Esophagus (tissue), 2 donors: ENCODE data around the gene SCRG1. TPM values are rescaled to one million over a fixed set of nuclear protein-coding genes. Genes with fewer than 3 reads are reported as not detected.

Source experiments
- H3K27ac ChIP-seq, 2 donors: one replicate each; pipeline ENCODE4 v1.5.1; 2013; ENCODE audit warnings: low read depth in 2 of 2, mild to moderate bottlenecking in 2 of 2, inconsistent platforms in 1 of 2, low read length in 1 of 2, moderate library complexity in 1 of 2
- H3K27me3 ChIP-seq, 2 donors: one replicate each; pipeline ENCODE4 v1.6.1; 2013; ENCODE audit warnings: low read length in 2 of 2, control low read depth in 1 of 2, mild to moderate bottlenecking in 1 of 2; ENCODE audit not compliant: insufficient read depth in 2 of 2, control insufficient read depth in 1 of 2
- H3K36me3 ChIP-seq, 2 donors: one replicate each; pipeline ENCODE4 v1.6.1; 2013; ENCODE audit warnings: low read length in 1 of 2; ENCODE audit not compliant: control insufficient read depth in 2 of 2, insufficient read depth in 2 of 2
- H3K4me1 ChIP-seq, 2 donors: one replicate each; pipeline ENCODE4 v1.6.1; 2013; ENCODE audit warnings: low read length in 1 of 2; ENCODE audit not compliant: control insufficient read depth in 2 of 2, insufficient read depth in 2 of 2
- H3K4me3 ChIP-seq, 2 donors: one replicate each; pipeline ENCODE4 v1.5.1; 2013; ENCODE audit warnings: low read length in 2 of 2, mild to moderate bottlenecking in 2 of 2, low read depth in 1 of 2, moderate library complexity in 1 of 2
- H3K9me3 ChIP-seq, 2 donors: one replicate each; pipeline ENCODE4 v1.6.1; 2013; ENCODE audit warnings: mild to moderate bottlenecking in 2 of 2, low read depth in 1 of 2, low read length in 1 of 2, moderate library complexity in 1 of 2; ENCODE audit not compliant: control insufficient read depth in 2 of 2, insufficient read depth in 1 of 2
- WGBS, 2 donors: extraction: QIAGEN DNeasy Blood & Tissue Kit; methylation state at CpG; one replicate each; pipeline ENCODE4 v1.1.7; 2013; 5-methylcytosine and 5-hydroxymethylcytosine counted together
- polyA plus RNA-seq, 2 donors: library from polyadenylated mRNA; stranded (reverse); fragments of 200-250 nt; gene quantifications; one replicate each; pipeline ENCODE4 v1.2.3, GENCODE V29; 2013
- donor health status: healthy with polysubstance abuse.
- donor health status: Bipolar disorder and iron deficiency.

SCRG1 gene
- polyA plus RNA-seq, 2 donors = 0.04 to 0.24 TPM

- Histone ChIP-seq H3K27ac (no peak overlapping the region), H3K4me3 (no peak overlapping the region), H3K27me3 (no peaks in the 10 kb centered on the region), H3K9me3 (no peaks in the 10 kb centered on the region), H3K36me3 (no peaks in the 10 kb centered on the region), H3K4me1 (no peaks in the 10 kb centered on the region)
- 88 to 92% methylated on average over 5 of the region's 5 CpGs for WGBS, 2 donors
These were observed 33.5 kb upstream of the SCRG1 start for GRCh38 chr4:173432430-173432829.

DNA sequence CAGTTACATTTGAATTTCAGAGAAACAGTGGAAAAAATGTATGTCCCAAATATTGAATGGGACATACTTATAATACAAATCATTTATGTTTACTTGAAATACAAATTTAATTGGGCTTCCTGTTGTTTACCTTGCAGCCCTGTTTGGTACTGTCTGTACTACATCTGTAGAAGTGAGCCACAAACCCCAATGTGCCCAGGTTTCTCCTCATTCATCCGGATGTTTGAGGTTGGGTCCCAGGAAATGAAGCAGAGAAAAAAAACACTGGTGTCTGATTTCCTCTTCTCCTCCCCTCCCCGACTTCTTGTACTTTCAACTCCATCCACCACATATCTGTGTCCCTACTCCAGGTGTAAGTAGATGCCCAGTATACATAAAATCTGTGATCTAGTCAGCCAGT lies 27.1 kb upstream of the SCRG1 start:
- no peaks in the 10 kb centered on the region for H3K9me3 ChIP-seq

GRCh38 chr4:173424899-173425805 lies 26.2 kb upstream of the SCRG1 start:
- Histone ChIP-seq H3K36me3 (no peaks in the 10 kb centered on the region), H3K4me1 (no peaks in the 10 kb centered on the region), H3K27me3 (no peaks in the 10 kb centered on the region), H3K27ac (no peak overlapping the region), H3K9me3 (no peaks in the 10 kb centered on the region), H3K4me3 (no peak overlapping the region)
- 50 to 62% methylated on average over 2 of the region's 2 CpGs for WGBS, 2 donors

More for the DNA sequence above, 27.1 kb upstream of the SCRG1 start:
- Histone ChIP-seq H3K27ac (no peak overlapping the region), H3K36me3 (no peaks in the 10 kb centered on the region), H3K27me3 (no peaks in the 10 kb centered on the region), H3K4me1 (no peaks in the 10 kb centered on the region), H3K4me3 (no peak overlapping the region)
- 75 to 89% methylated on average over 2 of the region's 2 CpGs for WGBS, 2 donors

DNA sequence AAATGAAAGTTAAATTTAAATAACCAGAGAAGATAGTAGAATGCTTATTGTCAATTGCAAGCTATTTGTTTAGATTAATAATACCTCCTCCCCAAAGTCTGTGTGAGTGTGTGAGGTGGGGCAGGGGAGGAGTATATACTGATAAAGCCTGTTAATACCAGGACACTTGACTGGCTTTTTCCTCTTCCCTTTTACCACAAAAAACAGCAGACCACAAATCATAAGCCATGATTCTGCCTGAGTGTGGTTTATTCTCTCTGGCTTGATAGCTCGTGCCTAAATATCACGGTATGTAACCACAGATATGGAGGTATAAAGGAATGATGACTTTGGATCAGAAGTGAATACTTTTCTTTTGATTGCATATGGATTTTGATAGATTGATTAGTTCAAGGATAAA lies 21.9 kb upstream of the SCRG1 start:
- Histone ChIP-seq H3K4me3 (no peak overlapping the region), H3K27me3 (no peaks in the 10 kb centered on the region), H3K27ac (no peak overlapping the region), H3K4me1 (no peaks in the 10 kb centered on the region), H3K9me3 (no peaks in the 10 kb centered on the region), H3K36me3 (no peaks in the 10 kb centered on the region)
- WGBS, 2 donors = 91 to 92% methylated on average over 2 of the region's 2 CpGs

GRCh38 chr4:173420324-173420752 lies 21.4 kb upstream of the SCRG1 start:
- 11 to 31% methylated on average over 4 of the region's 4 CpGs for WGBS, 2 donors
- H3K27me3 ChIP-seq = no peaks in the 10 kb centered on the region
- no peaks in the 10 kb centered on the region for H3K36me3 ChIP-seq
- H3K9me3 ChIP-seq = no peaks in the 10 kb centered on the region
- no peak overlapping the region for H3K4me3 ChIP-seq
- no peaks in the 10 kb centered on the region for H3K4me1 ChIP-seq
- no peak overlapping the region for H3K27ac ChIP-seq

DNA sequence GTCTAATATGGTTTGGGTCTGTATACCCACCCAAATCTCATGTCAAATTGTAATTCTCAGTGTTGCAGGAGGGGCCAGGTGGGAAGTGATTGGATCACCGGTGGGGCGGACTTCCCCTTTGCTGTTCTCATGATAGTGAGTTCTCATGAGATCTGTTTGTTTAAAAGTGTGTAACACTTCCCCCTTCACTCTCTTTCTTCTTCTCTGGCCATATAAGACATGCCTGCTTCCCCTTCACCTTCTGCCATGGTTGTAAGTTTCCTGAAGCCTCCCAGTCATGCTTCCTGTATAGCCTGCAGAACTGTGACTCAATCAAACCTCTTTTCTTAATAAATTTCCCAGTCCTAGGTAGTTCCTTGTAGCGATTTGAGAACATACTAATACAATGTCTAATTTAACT lies 19.7 kb upstream of the SCRG1 start:
- H3K27me3 ChIP-seq = no peaks in the 10 kb centered on the region
- no peaks in the 10 kb centered on the region for H3K36me3 ChIP-seq
- no peak overlapping the region for H3K4me3 ChIP-seq
- WGBS, 2 donors = 80% methylated on average over 3 of the region's 3 CpGs
- H3K9me3 ChIP-seq = no peaks in the 10 kb centered on the region
- no peaks in the 10 kb centered on the region for H3K4me1 ChIP-seq
- H3K27ac ChIP-seq = no peak overlapping the region

GRCh38 chr4:173417833-173418232 lies 18.9 kb upstream of the SCRG1 start:
- no peak overlapping the region for H3K27ac ChIP-seq

GRCh38 chr4:173415885-173416653 lies 17.2 kb upstream of the SCRG1 start:
- H3K36me3 ChIP-seq = no peaks in the 10 kb centered on the region
- H3K4me3 ChIP-seq = no peak overlapping the region
- peak overlapping the region in 1 of 2 donors; percentile 8 for H3K27ac ChIP-seq
- H3K27me3 ChIP-seq = no peaks in the 10 kb centered on the region
- no peaks in the 10 kb centered on the region for H3K4me1 ChIP-seq
- no peaks in the 10 kb centered on the region for H3K9me3 ChIP-seq
- WGBS, 2 donors = 84 to 86% methylated on average over 26 of the region's 26 CpGs

More at GRCh38 chr4:173417833-173418232, 18.9 kb upstream of the SCRG1 start:
- no peak overlapping the region for H3K4me3 ChIP-seq
- no peaks in the 10 kb centered on the region for H3K36me3 ChIP-seq
- no peaks in the 10 kb centered on the region for H3K9me3 ChIP-seq
- H3K27me3 ChIP-seq = no peaks in the 10 kb centered on the region
- H3K4me1 ChIP-seq = no peaks in the 10 kb centered on the region

- Histone ChIP-seq H3K27ac (no peak overlapping the region), H3K4me1 (no peaks in the 10 kb centered on the region), H3K4me3 (no peak overlapping the region), H3K9me3 (no peaks in the 10 kb centered on the region), H3K27me3 (no peaks in the 10 kb centered on the region), H3K36me3 (no peaks in the 10 kb centered on the region)
- WGBS, 2 donors = 71 to 79% methylated on average over 3 of the region's 3 CpGs
These were observed 16.2 kb upstream of the SCRG1 start for GRCh38 chr4:173415092-173415491.
